Testis (tissue), 2 donors: ENCODE measurements around the gene NXNL1.

ENCODE experiments used
- CTCF ChIP-seq, 3 experiments: fragments of 450-650 bp in 2 of 3; fragments of 200-600 bp in 1 of 3; sonication (generic) in 1 of 3; IDR thresholded peaks; one replicate each; pipeline ENCODE4 v1.5.1; 2016 to 2019; ENCODE audit warnings: antibody characterized with exemption in 3 of 3, mild to moderate bottlenecking in 2 of 3, moderate library complexity in 1 of 3
- POLR2A ChIP-seq: fragments of 450-650 bp; IDR thresholded peaks from one replicate; pipeline ENCODE4 v1.6.1; 2017; ENCODE audit warnings: antibody characterized with exemption, mild to moderate bottlenecking, moderate library complexity

DNA sequence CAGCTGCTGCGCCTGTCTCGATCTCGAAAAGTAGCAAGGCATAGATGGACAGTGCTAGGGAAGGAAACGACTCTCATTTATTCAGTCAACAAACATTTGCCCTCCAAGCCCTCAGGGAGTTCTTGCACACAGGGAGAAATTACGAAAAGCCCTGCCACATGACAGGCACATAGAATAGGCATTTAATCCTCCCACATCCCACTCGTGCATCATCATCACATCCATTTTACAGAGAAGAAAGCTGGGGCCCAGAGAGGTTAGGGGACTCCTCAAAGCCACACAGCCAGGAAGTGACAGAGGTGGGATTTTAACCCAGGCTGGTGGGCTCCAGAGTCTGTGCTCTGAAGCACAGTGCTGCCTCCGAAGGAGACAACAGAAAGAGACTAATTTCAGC, 23.9 kb downstream of the NXNL1 start:
- TF ChIP-seq POLR2A (no peak), CTCF (IDR thresholded peaks at IDR 0.05) (no peak)
